SIG-M5 (cell line): ENCODE measurements around the gene CCT8.
"Not testable (repeated sequence)": the region's sequence is repeated elsewhere in the genome, so short reads cannot be mapped to it uniquely, and the experiment has no call there.

Source experiments
- DNase-seq: peaks from one replicate; lab custom pipeline; 2025; lab: John Stamatoyannopoulos, UW

CCT8 gene

GRCh38 chr21:29077651-29078090 is 4.2 kb upstream of the CCT8 start:
- DNase-seq, result no peak

GRCh38 chr21:29076731-29077640 is 3.5 kb upstream of the CCT8 start:
- not testable (repeated sequence) for DNase-seq

DNA sequence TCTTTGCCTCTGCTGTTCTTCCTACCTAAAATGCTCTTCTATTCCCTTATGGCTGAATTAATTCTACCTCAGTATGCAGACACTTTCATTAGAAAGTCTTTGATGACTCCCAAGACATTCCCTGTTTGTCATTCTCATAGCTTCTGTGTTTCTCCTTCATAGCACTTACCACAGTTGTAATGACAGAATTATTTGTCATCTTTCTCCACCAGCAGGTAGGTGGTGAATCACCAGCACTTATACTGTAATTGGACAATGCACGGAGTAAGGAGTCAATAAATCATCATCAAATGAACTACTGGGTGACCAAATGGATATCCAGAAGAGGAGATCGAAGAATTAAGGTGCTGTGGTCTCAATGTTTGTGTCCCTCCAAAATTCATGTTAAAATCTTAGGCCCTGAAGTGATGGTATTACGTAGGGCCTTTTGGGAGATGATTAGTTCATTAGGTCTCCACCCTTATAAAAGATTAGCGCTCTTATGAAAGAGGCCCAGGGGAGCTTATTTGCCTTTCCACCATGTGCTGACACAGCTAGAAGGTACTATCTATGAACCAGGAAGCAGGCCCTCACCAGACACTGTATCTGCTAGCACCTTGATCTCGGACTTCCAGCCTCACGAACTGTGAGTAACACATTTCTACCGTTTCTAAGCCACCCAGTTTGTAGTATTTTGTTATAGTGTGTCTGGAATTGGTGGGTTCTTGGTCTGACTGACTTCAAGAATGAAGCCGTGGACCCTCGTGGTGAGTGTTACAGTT is 2.4 kb upstream of the CCT8 start:
- no peak for DNase-seq

DNA sequence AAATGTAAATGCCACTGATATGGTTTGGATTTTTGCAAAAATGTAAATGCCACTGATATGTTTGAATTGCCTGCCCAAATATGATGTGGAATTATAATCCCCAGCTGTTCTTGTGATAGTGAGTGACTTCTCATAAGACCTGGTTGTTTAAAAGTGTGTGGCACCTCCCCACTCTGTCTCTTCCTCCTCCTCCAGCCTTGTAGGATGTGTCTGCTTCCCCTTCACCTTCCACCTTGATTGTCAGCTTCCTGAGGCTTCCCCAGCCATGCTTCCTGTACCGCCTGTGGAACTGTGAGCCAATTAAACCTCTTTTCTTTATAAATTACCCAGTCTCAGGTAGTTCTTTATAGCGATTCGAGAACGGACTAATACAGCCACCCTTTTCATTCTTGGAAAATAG is 1.3 kb upstream of the CCT8 start:
- DNase-seq, result no peak

DNA sequence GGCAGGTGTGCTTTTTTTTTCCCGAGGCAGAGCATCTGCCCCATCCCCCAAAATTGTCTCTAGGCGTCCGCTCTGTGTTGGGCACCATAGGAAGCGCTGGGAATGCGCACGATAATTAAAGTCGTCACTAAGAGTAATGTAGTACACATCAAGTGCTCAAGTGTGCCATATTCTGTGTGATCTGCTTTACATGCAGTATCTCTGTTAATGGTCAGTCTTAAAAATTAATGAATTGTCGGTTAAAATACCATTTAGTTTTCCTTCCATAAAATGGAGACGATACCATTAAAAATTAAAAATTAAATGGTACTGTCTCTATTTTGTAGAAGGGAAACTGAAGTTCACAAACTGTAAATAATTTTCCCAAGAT is 544 bp upstream of the CCT8 start:
- DNase-seq, result no peak

DNA sequence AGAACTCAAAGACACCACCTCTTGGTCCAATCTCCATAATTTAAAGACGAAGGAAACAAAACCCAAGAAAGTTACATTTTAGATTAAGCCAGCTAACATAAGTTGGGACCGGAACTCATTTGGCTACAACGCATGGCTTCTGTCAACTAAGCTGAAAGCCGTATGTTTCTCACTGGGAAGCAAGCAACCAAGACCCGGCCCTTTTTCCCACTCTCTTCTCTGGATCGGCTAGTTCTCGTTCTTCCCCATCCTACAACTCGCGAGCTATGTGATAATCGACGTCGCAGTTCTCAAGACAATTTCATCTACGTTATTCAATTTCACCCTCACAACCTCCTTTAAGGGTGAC is 601 bp downstream of the CCT8 start:
- DNase-seq, result no peak

DNA sequence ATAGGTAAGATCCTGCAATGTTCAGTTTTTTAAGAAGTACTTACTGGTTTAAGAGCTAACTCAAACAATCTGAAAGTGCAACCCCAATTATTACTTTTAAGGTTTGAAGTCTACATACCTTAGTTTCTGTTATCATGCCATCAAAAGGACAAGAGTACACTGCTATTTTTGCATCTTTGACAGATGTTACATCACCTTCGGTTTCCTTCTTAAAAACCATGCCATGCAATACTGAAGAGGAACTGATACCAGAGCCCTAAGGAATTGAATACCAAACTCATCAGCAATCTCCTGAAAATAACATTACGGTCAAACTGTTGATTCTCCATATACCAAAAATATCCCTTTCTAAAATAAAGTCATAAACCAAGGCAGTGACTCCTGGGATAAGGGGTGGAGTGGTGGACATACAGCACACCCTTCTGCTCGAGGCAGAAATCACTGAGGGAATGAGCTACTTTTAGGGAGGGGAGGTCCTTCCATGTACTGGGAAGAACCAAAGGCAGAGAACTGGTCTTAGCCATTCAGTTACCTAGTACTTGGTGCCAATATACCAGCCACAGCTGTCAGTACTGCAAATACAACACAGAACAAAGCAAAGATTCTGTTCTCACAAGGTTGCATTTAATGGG is 8.5 kb downstream of the CCT8 start:
- DNase-seq, result peak; percentile 80

GRCh38 chr21:29056538-29057050 is 16.9 kb downstream of the CCT8 start:
- DNase-seq, result no peak

DNA sequence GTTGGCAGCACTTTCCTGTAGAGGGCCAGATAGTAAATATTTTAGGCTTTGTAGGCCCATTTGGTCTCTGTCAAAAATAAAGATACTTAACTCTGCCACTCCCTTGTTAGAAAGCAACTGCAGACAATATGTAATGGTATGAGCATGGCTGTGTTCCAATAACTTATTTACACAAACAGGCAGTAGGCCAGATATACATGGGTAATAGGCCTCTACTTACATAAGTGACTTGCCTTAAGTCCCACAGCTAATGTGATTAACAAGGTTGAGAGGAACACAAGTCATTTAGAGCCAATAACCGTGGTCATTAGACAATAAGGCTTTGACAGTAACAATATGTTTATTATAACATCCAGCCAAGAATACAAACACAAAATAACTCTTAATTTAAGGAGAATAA is 17.4 kb downstream of the CCT8 start:
- no peak for DNase-seq

GRCh38 chr21:29055080-29055479 is 18.4 kb downstream of the CCT8 start:
- DNase-seq, result no peak

GRCh38 chr21:29053656-29054055 is 19.8 kb downstream of the CCT8 start:
- no peak for DNase-seq

DNA sequence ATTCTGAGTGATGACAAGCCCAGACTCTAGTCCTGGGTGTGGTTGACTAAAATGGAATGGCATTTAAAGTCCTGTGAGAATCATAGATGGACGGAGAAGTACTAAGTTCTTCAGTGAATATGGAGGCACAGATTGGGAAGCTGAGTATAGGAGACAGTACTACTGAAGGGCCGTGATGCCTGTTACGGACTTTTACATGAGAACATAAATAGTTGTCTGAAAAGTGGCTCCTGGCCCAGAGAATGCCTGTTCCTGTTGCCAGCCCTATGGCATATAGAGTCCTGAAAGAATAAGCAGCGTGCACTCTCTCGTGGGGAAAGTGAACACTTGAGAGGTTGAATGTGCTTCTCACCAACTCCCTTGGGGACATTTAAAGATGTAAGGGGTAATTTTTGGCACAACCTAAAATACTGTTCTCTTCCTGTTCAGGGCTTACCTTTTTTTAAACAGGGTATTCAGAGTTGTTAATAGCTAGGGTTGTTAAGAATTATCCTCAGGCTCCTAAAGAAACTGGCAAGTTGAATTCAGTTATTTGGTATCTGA is 20.4 kb downstream of the CCT8 start:
- no peak for DNase-seq

DNA sequence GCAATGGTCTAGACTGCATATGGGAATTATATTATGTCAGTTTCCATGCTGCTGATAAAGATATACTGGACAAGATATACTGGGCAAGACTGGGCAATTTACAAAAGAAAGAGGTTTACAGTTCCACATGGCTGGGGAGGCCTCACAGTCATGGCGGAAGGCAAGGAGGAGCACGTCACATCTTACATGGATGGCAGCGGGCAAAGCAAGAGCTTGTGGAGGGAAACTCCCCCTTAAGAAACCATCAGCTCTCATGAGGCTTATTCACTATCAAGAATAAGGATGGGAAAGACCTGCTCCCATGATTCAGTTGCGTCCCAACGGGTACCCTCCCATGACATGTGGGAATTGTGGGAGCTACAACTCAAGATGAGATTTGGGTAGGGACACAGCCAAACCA is 21.2 kb downstream of the CCT8 start:
- DNase-seq, result no peak

GRCh38 chr21:29034678-29035077 is 38.8 kb downstream of the CCT8 start:
- no peak for DNase-seq

- no peak for DNase-seq
Observed at GRCh38 chr21:29033871-29034270, 39.6 kb downstream of the CCT8 start.

DNA sequence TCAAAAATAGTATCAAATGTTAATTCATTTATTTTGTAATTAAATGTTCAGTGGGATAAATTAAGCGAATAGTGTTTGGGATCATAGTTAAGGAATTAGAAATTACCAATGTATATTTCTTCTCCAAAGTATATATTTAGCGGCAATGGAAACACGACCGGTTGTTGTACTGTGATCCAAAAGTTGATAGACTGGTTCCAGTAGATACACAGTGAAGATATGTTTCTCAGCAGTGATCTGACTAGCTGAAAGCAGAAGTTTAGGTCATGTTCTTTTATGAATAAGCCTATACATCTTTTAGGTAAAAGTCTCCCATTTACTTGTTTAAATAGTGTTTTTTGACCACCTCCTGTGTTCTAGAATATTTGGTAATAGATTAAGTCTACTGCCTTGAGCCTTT is 40.1 kb downstream of the CCT8 start:
- DNase-seq, result no peak

- no peak for DNase-seq
Observed at GRCh38 chr21:29030909-29031308, 42.5 kb downstream of the CCT8 start.

DNA sequence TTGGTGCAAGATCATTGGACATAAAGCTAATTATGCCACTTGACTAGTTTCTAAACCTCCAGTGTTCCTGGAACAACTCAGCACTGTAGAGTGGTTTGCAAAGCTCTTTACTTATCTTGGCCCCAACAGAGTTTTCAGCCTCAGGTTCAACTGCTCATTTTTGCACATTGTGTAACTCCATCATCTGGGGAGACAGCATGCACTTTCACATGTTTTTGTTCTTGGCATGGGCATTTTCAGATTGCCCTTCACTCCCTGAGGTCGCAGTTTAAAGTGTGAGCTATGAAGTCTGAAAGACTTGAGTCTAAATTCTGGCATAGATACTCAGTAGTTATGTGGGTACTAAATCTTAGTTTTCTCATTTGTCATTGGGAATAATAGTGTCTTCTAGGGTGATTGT is 43.9 kb downstream of the CCT8 start:
- no peak for DNase-seq

DNA sequence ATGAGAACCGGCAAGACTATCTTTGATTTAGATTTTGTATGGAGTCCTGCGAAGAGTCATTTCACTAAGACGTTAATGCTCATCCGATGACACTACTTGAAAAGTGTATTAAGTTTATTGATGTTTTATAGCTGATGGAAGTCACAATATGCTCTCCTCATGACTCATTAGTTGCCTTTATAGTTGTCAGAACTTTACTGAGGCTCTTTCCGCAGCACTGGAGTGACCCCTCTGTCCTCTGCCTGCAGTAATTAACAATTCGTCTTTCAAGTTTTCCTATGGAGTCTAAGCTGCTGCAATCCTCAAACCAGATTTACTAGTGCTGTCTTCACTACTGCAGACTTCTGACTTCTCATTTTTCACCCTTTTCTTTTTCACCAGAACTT is 48.1 kb downstream of the CCT8 start:
- no peak for DNase-seq

DNA sequence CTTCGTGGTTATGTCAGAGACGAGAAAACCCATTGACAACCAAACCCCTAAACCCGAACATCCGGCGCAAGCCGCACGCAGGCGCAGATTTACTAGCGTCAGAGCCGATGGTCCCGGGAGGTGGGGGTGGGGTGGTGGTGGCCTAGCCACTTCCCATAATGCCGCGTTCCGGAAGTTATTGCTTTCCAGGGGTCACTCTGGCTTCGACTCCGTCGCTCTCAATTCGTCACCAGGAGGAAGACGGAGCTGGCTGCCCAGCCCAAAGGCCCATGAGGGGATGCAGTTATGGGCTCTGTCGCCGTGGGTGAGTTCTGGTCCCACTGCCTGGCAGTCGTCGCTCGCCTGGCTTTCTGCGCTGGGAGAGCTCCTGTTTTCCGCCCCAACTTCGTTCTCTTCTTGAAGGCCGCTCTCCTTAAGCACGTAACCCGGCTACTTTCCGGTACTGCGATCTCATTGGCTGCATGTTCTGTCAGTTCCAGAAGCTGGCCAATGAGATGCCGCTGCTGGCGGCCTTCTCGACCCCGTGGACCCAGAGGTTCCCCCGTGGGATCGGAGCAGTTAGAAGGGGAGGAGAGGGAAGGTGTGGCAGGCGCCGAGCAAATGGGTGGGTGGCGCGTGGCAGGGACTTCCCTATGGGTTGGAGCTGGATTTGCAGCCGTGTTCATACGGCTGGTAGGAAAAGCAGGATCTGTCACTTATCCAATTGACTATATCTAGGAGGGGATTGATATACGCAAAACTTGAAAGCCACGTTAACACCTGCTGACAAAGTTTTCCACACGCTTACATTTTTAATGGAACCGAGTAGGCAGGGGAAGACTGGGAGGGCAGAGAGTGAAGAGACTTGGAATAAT is 48.7 kb downstream of the CCT8 start, which contains the start of gene USP16:
Gene USP16 (plus strand): TSS at position 195 of the 854 bp plus-strand sequence. CDS start 3,246 bp downstream, outside the sequence.
- DNase-seq, result peak; percentile 88

GRCh38 chr21:29022166-29022565 is 51.3 kb downstream of the CCT8 start:
- no peak for DNase-seq
